CD4-positive, alpha-beta memory T cell (primary cell): ENCODE results near the gene PARD3B. TPM values are rescaled to one million over a fixed set of nuclear protein-coding genes. Genes with fewer than 3 reads are reported as not detected.
A peak's percentile ranks its signal among the peaks of the same experiment; 100 is the strongest.

Experiments
- CTCF ChIA-PET: fragments of 350-600 bp; sonication (Branson Sonifier 250); formaldehyde crosslinking; loops from one replicate; lab custom pipeline; 2021; ENCODE audit warnings: inconsistent platforms; ENCODE audit not compliant: partially characterized antibody; lab: Charles Lee
- POLR2A ChIA-PET: fragments of 350-600 bp; sonication (Branson Sonifier 250); formaldehyde crosslinking; loops from one replicate; lab custom pipeline; 2021; ENCODE audit not compliant: partially characterized antibody; lab: Charles Lee
- DNase-seq, 5 donors: peaks; one replicate each; pipeline versions ENCODE4 v3.0.0 to v3.0.0-alpha.2; 2020 to 2022; ENCODE audit warnings: mixed read lengths in 1 of 5
- H3K27ac ChIP-seq: one replicate; pipeline ENCODE4 v1.7.0; 2013; ENCODE audit warnings: low read depth, low read length
- H3K27me3 ChIP-seq: 2 replicates; pipeline ENCODE4 v1.7.0; 2013; ENCODE audit warnings: mild to moderate bottlenecking, low read length, moderate library complexity; ENCODE audit not compliant: insufficient read depth
- H3K36me3 ChIP-seq: 2 replicates; pipeline ENCODE4 v1.7.0; 2013; ENCODE audit warnings: mild to moderate bottlenecking, low read length, moderate library complexity; ENCODE audit not compliant: insufficient read depth
- H3K4me1 ChIP-seq: 2 replicates; pipeline ENCODE4 v1.7.0; 2013; ENCODE audit warnings: mild to moderate bottlenecking, low read length, moderate library complexity; ENCODE audit not compliant: insufficient read depth
- H3K4me3 ChIP-seq, 2 donors: one replicate each; pipeline ENCODE4 v1.7.0; 2013; ENCODE audit warnings: low read length in 2 of 2, mild to moderate bottlenecking in 1 of 2
- H3K9me3 ChIP-seq, 2 donors: one replicate each; pipeline ENCODE4 v1.7.0; 2013; ENCODE audit warnings: low read length in 2 of 2, control low read depth in 1 of 2; ENCODE audit not compliant: control insufficient read depth in 1 of 2
- H3K27ac Mint-ChIP-seq, 7 donors: one replicate each; pipeline ENCODE4 v1.8.0; 2020 to 2021; ENCODE audit warnings: mixed read lengths in 7 of 7, mild to moderate bottlenecking in 6 of 7, inconsistent platforms in 3 of 7, moderate library complexity in 3 of 7
- H3K27me3 Mint-ChIP-seq, 2 donors: one replicate each; pipeline ENCODE4 v1.8.0; 2020 to 2021; ENCODE audit warnings: mixed read lengths in 2 of 2
- H3K36me3 Mint-ChIP-seq, 2 donors: one replicate each; pipeline ENCODE4 v1.8.0; 2020 to 2021; ENCODE audit warnings: mixed read lengths in 2 of 2, inconsistent platforms in 1 of 2, mild to moderate bottlenecking in 1 of 2
- H3K4me1 Mint-ChIP-seq, 4 donors: one replicate each; pipeline ENCODE4 v1.8.0; 2020 to 2021; ENCODE audit warnings: mixed read lengths in 4 of 4, mild to moderate bottlenecking in 1 of 4
- H3K4me3 Mint-ChIP-seq, 8 donors: one replicate each; pipeline ENCODE4 v1.8.0; 2020 to 2021; ENCODE audit warnings: mixed read lengths in 8 of 8, mild to moderate bottlenecking in 7 of 8, moderate library complexity in 6 of 8, inconsistent platforms in 3 of 8
- H3K9me3 Mint-ChIP-seq, 8 donors: one replicate each; pipeline ENCODE4 v1.8.0; 2020 to 2021; ENCODE audit warnings: mixed read lengths in 8 of 8, mild to moderate bottlenecking in 5 of 8, inconsistent platforms in 3 of 8, moderate library complexity in 1 of 8
- intact Hi-C: fragments of 100-400 bp; cut with micrococcal nuclease; formaldehyde crosslinking; loops from one replicate; pipeline ENCODE4 v1.15.1; 2023
- polyA plus RNA-seq, 2 donors: library from polyadenylated mRNA; unstranded; fragments of 300-500 nt; fragmentation: Illumina TruSeq; gene quantifications; one replicate each; pipeline ENCODE4 v1.2.3, GENCODE V29; 2021
- total RNA-seq, 2 experiments: library from RNA; stranded (reverse); gene quantifications; one replicate each; pipeline ENCODE4 v1.2.3, GENCODE V29; 2021

The PARD3B gene
- total and polyA plus RNA-seq, 4 experiments from 2014 or later = 0.44 to 1.3 (median 1.2) TPM; not detected in 1

DNA sequence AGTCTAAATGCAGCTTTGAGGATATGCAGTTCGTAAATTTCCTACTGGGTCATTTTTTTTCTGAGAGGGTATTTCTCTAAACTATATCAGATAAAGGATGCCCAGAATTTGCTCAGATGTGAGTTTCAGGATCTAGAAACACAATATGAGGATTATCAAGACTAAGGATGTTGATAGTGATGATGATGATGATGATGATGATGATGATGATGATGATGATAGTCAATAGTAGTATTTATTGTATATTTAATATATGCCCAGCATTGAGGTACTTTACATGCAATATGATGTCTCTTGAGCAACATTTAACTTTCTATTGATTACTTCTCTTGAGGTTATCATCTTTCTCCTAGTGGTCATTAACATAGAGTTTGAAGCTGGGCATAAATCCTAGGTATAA lies 914.9 kb downstream of the PARD3B start:
- no peaks in the 10 kb centered on the region for H3K36me3 ChIP-seq
- intact Hi-C loops = no loop called here
- peaks cover 0 to 3% (median 0%) of the 10 kb centered on the region in 8 donors for H3K9me3 Mint-ChIP-seq
- no peak overlapping the region for H3K27ac ChIP-seq
- no peaks in the 10 kb centered on the region for H3K4me1 ChIP-seq
- CTCF ChIA-PET = no interaction called here
- no peak overlapping the region for H3K4me3 ChIP-seq
- no peaks in the 10 kb centered on the region for H3K9me3 ChIP-seq
- no peak overlapping the region for H3K27ac Mint-ChIP-seq
- H3K4me3 Mint-ChIP-seq = no peak overlapping the region
- no peaks in the 10 kb centered on the region for H3K27me3 ChIP-seq
- peaks cover 4 to 6% of the 10 kb centered on the region in 2 donors for H3K27me3 Mint-ChIP-seq
- no peaks in the 10 kb centered on the region for H3K36me3 Mint-ChIP-seq
- peaks cover 0 to 2% (median 0%) of the 10 kb centered on the region in 4 donors for H3K4me1 Mint-ChIP-seq
- no peak for DNase-seq
- POLR2A ChIA-PET = no interaction called here

DNA sequence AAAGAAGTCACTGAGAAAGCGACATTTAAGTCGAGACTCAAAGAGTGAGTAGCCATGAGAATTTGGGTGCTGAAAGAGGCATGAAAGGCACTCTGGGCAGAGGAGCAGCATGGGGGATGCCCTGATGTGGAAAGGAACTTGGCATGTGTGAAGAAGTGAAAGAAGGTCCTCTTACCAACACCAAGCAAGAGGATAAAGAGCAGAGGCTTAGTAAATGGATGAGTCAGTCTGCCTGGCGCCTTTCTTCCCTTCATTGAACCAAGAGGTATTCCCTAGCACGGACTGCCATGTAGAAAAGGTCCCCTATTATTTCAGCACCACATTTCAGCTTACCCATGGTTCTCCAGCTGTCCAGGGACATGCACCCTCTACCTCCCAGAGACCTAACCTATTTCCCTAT lies 915.9 kb downstream of the PARD3B start:
- Mint-ChIP-seq H3K36me3 (no peaks in the 10 kb centered on the region), H3K27me3 (peaks cover 4 to 6% of the 10 kb centered on the region in 2 donors), H3K9me3 (peaks cover 0 to 2% (median 0%) of the 10 kb centered on the region in 8 donors), H3K27ac (no peak overlapping the region), H3K4me1 (peaks cover 0 to 2% (median 0%) of the 10 kb centered on the region in 4 donors), H3K4me3 (no peak overlapping the region)
- Histone ChIP-seq H3K4me3 (no peak overlapping the region), H3K36me3 (no peaks in the 10 kb centered on the region), H3K27me3 (no peaks in the 10 kb centered on the region), H3K27ac (no peak overlapping the region), H3K9me3 (no peaks in the 10 kb centered on the region), H3K4me1 (no peaks in the 10 kb centered on the region)
- intact Hi-C loops = no loop called here
- DNase-seq = no peak
- POLR2A ChIA-PET = no interaction called here
- CTCF ChIA-PET = no interaction called here

DNA sequence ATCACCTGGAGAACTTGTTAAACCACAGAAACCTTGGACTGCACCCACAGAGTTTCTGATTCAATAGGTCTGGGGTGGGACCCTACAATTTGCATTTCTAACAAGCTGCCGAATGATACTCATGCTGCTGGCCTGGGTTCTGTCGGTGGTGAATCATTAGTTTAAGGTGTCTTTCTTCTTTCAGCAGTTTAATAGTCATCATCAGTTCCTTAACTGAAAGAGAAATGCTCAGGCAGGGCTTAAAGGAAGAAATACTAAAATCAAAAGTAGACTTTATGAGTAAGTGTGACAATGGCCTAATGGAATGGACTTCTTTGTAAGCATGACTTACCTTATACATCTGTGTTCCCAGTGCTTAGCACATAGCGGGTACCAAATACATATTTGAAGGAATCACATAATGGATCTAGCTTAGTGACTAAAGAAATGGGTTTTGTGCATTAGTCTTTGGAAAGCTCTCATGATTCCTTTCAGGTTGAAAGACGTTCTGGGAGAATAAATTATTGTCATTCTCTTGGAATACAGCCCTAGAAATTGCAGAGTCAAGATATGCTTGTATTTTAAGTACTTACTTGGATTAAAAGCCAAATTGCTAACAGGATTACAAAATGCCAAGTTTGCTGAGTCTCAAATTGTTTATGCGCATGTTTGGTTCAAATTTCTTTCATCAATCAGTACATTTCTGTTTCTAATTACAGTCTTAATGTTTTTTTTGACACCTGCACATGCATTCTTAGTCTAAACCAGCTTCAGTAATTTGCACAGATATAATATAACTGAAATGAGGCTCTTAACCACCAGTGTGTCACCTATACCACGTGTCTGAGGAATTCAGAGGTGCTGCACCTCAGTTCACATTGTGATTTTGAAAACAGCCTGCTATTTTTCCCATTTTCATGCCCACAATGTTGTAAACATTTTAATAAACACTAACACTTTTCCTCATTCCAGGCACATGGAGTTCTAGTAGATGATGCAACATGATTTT lies 916.7 kb downstream of the PARD3B start:
- ChIA-PET POLR2A (no interaction called here), CTCF (no interaction called here)
- H3K4me3 ChIP-seq = no peak overlapping the region
- Mint-ChIP-seq H3K27me3 (peaks cover 4 to 6% of the 10 kb centered on the region in 2 donors), H3K27ac (no peak overlapping the region), H3K36me3 (no peaks in the 10 kb centered on the region), H3K4me1 (peaks cover 0 to 2% (median 0%) of the 10 kb centered on the region in 4 donors), H3K4me3 (no peak overlapping the region), H3K9me3 (peaks cover 0 to 2% (median 0%) of the 10 kb centered on the region in 8 donors)
- H3K27me3 ChIP-seq = no peaks in the 10 kb centered on the region
- no peak for DNase-seq
- H3K9me3 ChIP-seq = no peaks in the 10 kb centered on the region
- H3K27ac ChIP-seq = no peak overlapping the region
- no peaks in the 10 kb centered on the region for H3K36me3 ChIP-seq
- no peaks in the 10 kb centered on the region for H3K4me1 ChIP-seq
- intact Hi-C loops = no loop called here

DNA sequence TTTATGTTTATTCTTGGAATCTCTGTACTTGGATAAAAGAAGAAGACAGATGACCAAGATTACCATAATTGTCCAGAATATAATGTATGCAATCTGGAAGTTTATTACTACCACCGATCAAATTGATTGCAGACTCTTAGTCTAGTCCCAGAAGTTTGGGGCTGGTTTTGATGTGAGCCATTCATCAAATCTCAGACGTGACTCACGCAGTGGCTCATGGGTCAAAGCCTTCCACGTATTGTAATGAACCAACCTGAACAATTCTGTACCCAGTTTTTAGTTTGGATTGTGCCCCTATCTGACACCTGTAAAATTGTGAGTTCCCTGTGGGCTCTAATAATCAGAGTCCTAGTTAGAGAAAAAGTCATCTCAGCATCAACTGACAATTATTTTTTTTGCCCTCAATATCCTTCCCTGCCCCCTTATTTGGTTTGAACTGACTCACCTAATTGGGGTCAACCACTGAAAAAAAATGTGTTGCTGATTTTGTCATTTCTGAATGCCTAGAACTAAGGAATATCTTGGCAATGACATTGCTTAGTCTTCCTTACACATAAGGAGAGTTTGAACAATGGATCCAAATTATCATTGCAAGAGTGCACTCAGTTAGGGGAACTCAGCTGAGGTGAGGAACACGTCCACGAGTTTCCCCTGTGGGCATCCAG lies 917.5 kb downstream of the PARD3B start:
- intact Hi-C loops = no loop called here
- no peak overlapping the region for H3K4me3 ChIP-seq

DNA sequence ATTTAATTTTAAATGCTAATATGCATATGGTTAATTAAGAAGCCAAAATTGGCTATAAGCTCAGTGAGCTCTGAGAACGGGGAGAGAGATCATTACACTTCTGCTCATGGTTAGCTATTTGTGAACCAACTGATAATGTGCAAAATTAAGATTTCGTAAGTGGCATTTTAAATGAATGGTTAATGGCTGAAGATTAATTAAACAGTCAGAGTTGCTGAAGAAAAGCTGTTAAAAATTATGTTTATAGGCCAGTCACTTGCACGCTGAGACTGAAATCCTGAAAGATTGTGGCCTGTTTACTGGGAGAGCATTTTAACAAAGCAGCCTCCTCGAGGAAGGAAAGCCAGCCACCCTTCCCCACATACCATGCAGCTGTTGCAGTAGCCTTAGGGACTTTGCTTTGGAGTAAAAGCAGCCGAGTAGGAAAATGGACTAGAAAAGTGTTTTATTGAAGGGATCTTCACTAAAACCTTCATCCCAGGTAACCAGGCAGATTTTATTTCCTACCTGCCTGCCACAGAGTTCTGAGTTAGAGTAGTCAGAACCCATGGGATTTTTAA lies 918.3 kb downstream of the PARD3B start:
- Histone ChIP-seq H3K27ac (no peak overlapping the region), H3K36me3 (no peaks in the 10 kb centered on the region), H3K27me3 (no peaks in the 10 kb centered on the region), H3K9me3 (no peaks in the 10 kb centered on the region), H3K4me3 (no peak overlapping the region), H3K4me1 (no peaks in the 10 kb centered on the region)
- peaks cover 4% of the 10 kb centered on the region in 2 donors for H3K27me3 Mint-ChIP-seq
- no peaks in the 10 kb centered on the region for H3K4me1 Mint-ChIP-seq
- intact Hi-C loops = no loop called here
- no peak overlapping the region for H3K27ac Mint-ChIP-seq
- ChIA-PET POLR2A (interaction anchor here (0.6 kb wide), 1 partner anchor 33 kb away, joined by 4 read pairs; no protein-coding TSS in a partner anchor), CTCF (no interaction called here)
- peaks cover 0 to 2% (median 0%) of the 10 kb centered on the region in 8 donors for H3K9me3 Mint-ChIP-seq
- H3K4me3 Mint-ChIP-seq = no peak overlapping the region
- no peaks in the 10 kb centered on the region for H3K36me3 Mint-ChIP-seq
- DNase-seq = no peak

More for the DNA sequence above, 917.5 kb downstream of the PARD3B start:
- no peak for DNase-seq
- no peaks in the 10 kb centered on the region for H3K9me3 ChIP-seq
- no peaks in the 10 kb centered on the region for H3K36me3 ChIP-seq
- Mint-ChIP-seq H3K27me3 (peaks cover 4 to 6% of the 10 kb centered on the region in 2 donors), H3K36me3 (no peaks in the 10 kb centered on the region), H3K4me1 (peaks cover 0 to 2% (median 0%) of the 10 kb centered on the region in 4 donors), H3K4me3 (no peak overlapping the region), H3K27ac (peak overlapping the region in 1 of 7 donors; percentile 82), H3K9me3 (peaks cover 0 to 2% (median 0%) of the 10 kb centered on the region in 8 donors)
- H3K27me3 ChIP-seq = no peaks in the 10 kb centered on the region
- CTCF ChIA-PET = no interaction called here
- POLR2A ChIA-PET = no interaction called here
- H3K4me1 ChIP-seq = no peaks in the 10 kb centered on the region
- no peak overlapping the region for H3K27ac ChIP-seq

DNA sequence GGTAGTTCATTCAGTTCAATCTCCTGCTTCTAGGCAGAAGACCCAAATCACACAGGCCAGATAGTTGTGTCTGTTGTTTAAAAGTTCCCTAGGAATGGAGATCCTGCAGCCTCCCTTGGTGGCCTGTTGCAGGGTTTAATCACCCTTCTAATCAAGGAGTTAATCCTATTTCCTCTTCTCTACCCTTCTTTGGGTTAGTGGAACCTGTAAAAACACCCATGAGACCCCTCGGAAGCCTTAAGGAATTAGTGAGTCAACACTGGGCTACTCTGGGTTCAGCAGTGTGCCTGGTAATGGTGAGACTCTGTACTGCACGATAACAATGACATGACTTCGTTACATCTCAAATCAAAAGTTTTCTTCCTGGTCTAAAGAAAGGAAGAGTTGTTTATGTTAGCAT lies 919.4 kb downstream of the PARD3B start:
- intact Hi-C loops = no loop called here
- no peaks in the 10 kb centered on the region for H3K27me3 ChIP-seq
- no peaks in the 10 kb centered on the region for H3K9me3 ChIP-seq
- H3K4me3 ChIP-seq = no peak overlapping the region
- Mint-ChIP-seq H3K36me3 (no peaks in the 10 kb centered on the region), H3K27ac (no peak overlapping the region), H3K4me1 (no peaks in the 10 kb centered on the region), H3K4me3 (no peak overlapping the region), H3K9me3 (peaks cover 0 to 2% (median 0%) of the 10 kb centered on the region in 8 donors), H3K27me3 (peaks cover 4% of the 10 kb centered on the region in 2 donors)
- ChIA-PET CTCF (no interaction called here), POLR2A (no interaction called here)
- H3K27ac ChIP-seq = no peak overlapping the region
- H3K36me3 ChIP-seq = no peaks in the 10 kb centered on the region
- DNase-seq = no peak
- no peaks in the 10 kb centered on the region for H3K4me1 ChIP-seq

DNA sequence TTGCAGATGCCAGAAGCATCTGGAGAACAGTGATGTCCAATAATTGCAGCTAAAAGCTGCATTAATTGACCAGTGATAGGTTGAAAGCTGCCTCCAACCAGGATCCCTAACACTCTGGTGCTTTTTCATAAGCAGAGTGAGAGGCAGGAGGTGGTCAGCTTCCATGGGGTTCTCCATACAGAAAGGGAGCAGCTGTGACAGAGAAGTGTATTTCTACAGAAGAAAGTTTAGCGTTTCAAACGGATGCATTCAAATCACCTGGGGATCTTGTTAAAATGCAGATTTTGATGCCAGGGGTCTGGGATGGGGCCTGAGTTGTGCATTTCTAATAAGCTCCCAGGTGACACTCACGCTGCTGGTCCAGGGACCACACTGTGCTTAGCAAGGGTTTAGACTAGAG lies 920.5 kb downstream of the PARD3B start:
- no peaks in the 10 kb centered on the region for H3K36me3 Mint-ChIP-seq
- Histone ChIP-seq H3K27me3 (no peaks in the 10 kb centered on the region), H3K27ac (no peak overlapping the region), H3K9me3 (no peaks in the 10 kb centered on the region), H3K4me3 (no peak overlapping the region), H3K4me1 (no peaks in the 10 kb centered on the region), H3K36me3 (no peaks in the 10 kb centered on the region)
- CTCF ChIA-PET = interaction anchor here (1.3 kb wide), 1 partner anchor 20 kb away, joined by 3 read pairs; no protein-coding TSS in a partner anchor
- H3K4me1 Mint-ChIP-seq = no peaks in the 10 kb centered on the region
- intact Hi-C loops = no loop called here
- H3K27ac Mint-ChIP-seq = no peak overlapping the region
- H3K27me3 Mint-ChIP-seq = peaks cover 3 to 4% of the 10 kb centered on the region in 2 donors
- H3K4me3 Mint-ChIP-seq = no peak overlapping the region
- no peak for DNase-seq
- POLR2A ChIA-PET = no interaction called here
- H3K9me3 Mint-ChIP-seq = peaks cover 0 to 2% (median 0%) of the 10 kb centered on the region in 8 donors
